HCT116 (cell line): ENCODE data around the gene EBLN2. TPM values are rescaled to one million over a fixed set of nuclear protein-coding genes. Genes with fewer than 3 reads are reported as not detected.

Source experiments
- ATAC-seq: fragments of 200-7000 bp; cut with Tn5 transposase; 2 replicates; pipeline ENCODE4 v1.9.1; 2020; ENCODE audit warnings: mild to moderate bottlenecking, moderate library complexity
- BruUV-seq: library from RNA; stranded (reverse); fragments of 400-500 nt; replicated peaks from 2 replicates; lab custom pipeline; 2021; lab: Mats Ljungman, UMichigan
- CTCF ChIA-PET: fragments of 300-600 bp; sonication (Branson Sonifier 250); formaldehyde crosslinking; loops from one replicate; lab custom pipeline; 2021; ENCODE audit warnings: antibody characterized with exemption; lab: Charles Lee
- POLR2A ChIA-PET: fragments of 300-600, 350-600 bp; sonication (Branson Sonifier 250); formaldehyde crosslinking; loops from one replicate; lab custom pipeline; 2021; ENCODE audit warnings: antibody characterized with exemption; lab: Charles Lee
- RAD21 ChIA-PET, 2 experiments: fragments of 300-600 bp; sonication (Branson Sonifier 250); formaldehyde crosslinking; loops; one replicate each; lab custom pipeline; 2023; ENCODE audit warnings: low total read pairs in 2 of 2; ENCODE audit not compliant: uncharacterized antibody in 2 of 2, unreplicated experiment in 2 of 2, low non-redundant PET in 1 of 2; lab: Charles Lee
- DNase-seq: peaks from one replicate; pipeline ENCODE4 v3.0.0-alpha.2; 2010; ENCODE audit warnings: low read depth, low spot score
- H2AFZ ChIP-seq: fragments of 200-600 bp; shearing (Covaris generic), sonication (generic); 2 replicates; pipeline ENCODE4 v1.6.1; 2017; ENCODE audit warnings: low read depth, mixed run types, mixed read lengths, antibody characterized with exemption, low read length; ENCODE audit not compliant: poor library complexity, severe bottlenecking
- H3K27ac ChIP-seq: 2 replicates; pipeline ENCODE4 v1.5.1; 2012; ENCODE audit warnings: low read depth, low read length
- H3K27me3 ChIP-seq: fragments of 200-600 bp; sonication (generic); 2 replicates; pipeline ENCODE4 v1.6.1; 2016; ENCODE audit warnings: mixed run types, low read length, mixed read lengths; ENCODE audit not compliant: insufficient read depth
- H3K36me3 ChIP-seq, 2 experiments: fragments of 200-500 bp in 1 of 2; fragments of 200-600 bp in 1 of 2; sonication (Bioruptor generic) in 1 of 2; sonication (generic) in 1 of 2; 2 replicates each; pipeline versions ENCODE4 v1.5.1 to v1.6.1; 2014 to 2016; ENCODE audit warnings: low read length in 2 of 2, inconsistent platforms in 1 of 2, mixed read lengths in 1 of 2, mixed run types in 1 of 2; ENCODE audit not compliant: insufficient read depth in 2 of 2, control insufficient read depth in 1 of 2
- H3K4me1 ChIP-seq, 2 experiments: fragments of 200-600 bp in 1 of 2; sonication (generic) in 1 of 2; 2 replicates each; pipeline versions ENCODE4 v1.5.1 to v1.6.1; 2012 to 2017; ENCODE audit warnings: low read length in 2 of 2, inconsistent platforms in 1 of 2, mild to moderate bottlenecking in 1 of 2, mixed read lengths in 1 of 2, mixed run types in 1 of 2, moderate library complexity in 1 of 2; ENCODE audit not compliant: insufficient read depth in 2 of 2, control insufficient read depth in 1 of 2
- H3K4me2 ChIP-seq: fragments of 200-600 bp; sonication (generic); 2 replicates; pipeline ENCODE4 v1.6.1; 2017; ENCODE audit warnings: mixed run types, low read length, mixed read lengths
- H3K4me3 ChIP-seq, 2 experiments: fragments of 200-600 bp in 1 of 2; sonication (generic) in 1 of 2; replicated peaks in 1 of 2; 2 replicates each; pipeline ENCODE4 v1.5.1; 2011 to 2016; ENCODE audit warnings: low read length in 2 of 2, control low read depth in 1 of 2, low read depth in 1 of 2, mild to moderate bottlenecking in 1 of 2, mixed read lengths in 1 of 2, mixed run types in 1 of 2
- H3K79me2 ChIP-seq: fragments of 200-600 bp; sonication (generic); 2 replicates; pipeline ENCODE4 v1.6.1; 2017; ENCODE audit warnings: mild to moderate bottlenecking, mixed run types, low read length, moderate library complexity, mixed read lengths; ENCODE audit not compliant: insufficient read depth
- H3K9ac ChIP-seq: fragments of 200-600 bp; sonication (generic); 2 replicates; pipeline ENCODE4 v1.6.1; 2016; ENCODE audit warnings: low read length, mixed read lengths
- H3K9me2 ChIP-seq: fragments of 200-600 bp; sonication (generic), shearing (Covaris generic); 2 replicates; pipeline ENCODE4 v1.6.1; 2017; ENCODE audit warnings: mixed run types, mild to moderate bottlenecking, moderate library complexity; ENCODE audit not compliant: insufficient read depth
- H3K9me3 ChIP-seq, 2 experiments: fragments of 200-500 bp in 1 of 2; fragments of 200-600 bp in 1 of 2; sonication (Bioruptor generic) in 1 of 2; sonication (generic) in 1 of 2; 2 replicates each; pipeline ENCODE4 v1.6.1; 2014 to 2017; ENCODE audit warnings: low read length in 2 of 2, mixed read lengths in 2 of 2, inconsistent platforms in 1 of 2, low read depth in 1 of 2, mild to moderate bottlenecking in 1 of 2, mixed run types in 1 of 2, moderate library complexity in 1 of 2; ENCODE audit not compliant: control insufficient read depth in 1 of 2, insufficient read depth in 1 of 2
- H4K20me1 ChIP-seq: fragments of 200-600 bp; sonication (generic), shearing (Covaris generic); 2 replicates; pipeline ENCODE4 v1.6.1; 2017; ENCODE audit warnings: mixed run types, mild to moderate bottlenecking, moderate library complexity; ENCODE audit not compliant: insufficient read depth
- CBX3 ChIP-seq: IDR thresholded peaks from 2 replicates; pipeline ENCODE4 v1.6.1; 2012; ENCODE audit warnings: low read depth
- EGR1 ChIP-seq: IDR thresholded peaks from 2 replicates; pipeline ENCODE4 v1.6.1; 2012; ENCODE audit warnings: low read depth
- ELF1 ChIP-seq: IDR thresholded peaks from 2 replicates; pipeline ENCODE4 v1.6.1; 2012; ENCODE audit warnings: low read depth, borderline replicate concordance
- EZH2 ChIP-seq: fragments of 200-600 bp; sonication (generic); IDR thresholded peaks from 2 replicates; pipeline ENCODE4 v1.6.1; 2017; ENCODE audit warnings: antibody characterized with exemption, mixed run types
- EZH2phosphoT487 ChIP-seq: fragments of 200-600 bp; IDR thresholded peaks from 2 replicates; pipeline ENCODE4 v1.6.1; 2018; ENCODE audit warnings: antibody characterized with exemption, borderline replicate concordance
- FOSL1 ChIP-seq: IDR thresholded peaks from 2 replicates; pipeline ENCODE4 v1.6.1; 2012; ENCODE audit warnings: low read depth
- JUND ChIP-seq: IDR thresholded peaks from 2 replicates; pipeline ENCODE4 v1.6.1; 2012
- POLR2A ChIP-seq: IDR thresholded peaks from 2 replicates; pipeline ENCODE4 v1.7.0; 2011; ENCODE audit warnings: borderline replicate concordance; ENCODE audit not compliant: insufficient read depth, insufficient read length; ENCODE audit errors: extremely low read depth
- POLR2AphosphoS5 ChIP-seq: IDR thresholded peaks from 2 replicates; pipeline ENCODE4 v1.6.1; 2011; ENCODE audit warnings: mild to moderate bottlenecking, low read depth, low read length, moderate library complexity
- RAD21 ChIP-seq: IDR thresholded peaks from 2 replicates; pipeline ENCODE4 v1.6.1; 2012; ENCODE audit warnings: low read depth, mild to moderate bottlenecking
- SP1 ChIP-seq: IDR thresholded peaks from 2 replicates; pipeline ENCODE4 v1.6.1; 2012; ENCODE audit warnings: low read depth
- SRF ChIP-seq: IDR thresholded peaks from 2 replicates; pipeline ENCODE4 v1.6.1; 2012; ENCODE audit warnings: low read depth
- ZFX ChIP-seq: fragments of 450-650 bp; IDR thresholded peaks from 2 replicates; pipeline ENCODE4 v1.6.1; 2017
- ZNF274 ChIP-seq: fragments of 200-500 bp; sonication (Bioruptor generic); IDR thresholded peaks from 2 replicates; pipeline ENCODE4 v1.6.1; 2014; ENCODE audit warnings: mild to moderate bottlenecking, low read depth, low read length, inconsistent platforms
- intact Hi-C: fragments of 100-400 bp; cut with micrococcal nuclease; formaldehyde crosslinking; loops from 2 replicates; pipeline ENCODE4 v1.10.0; 2022
- total RNA-seq: library from RNA; stranded (reverse); gene quantifications from one replicate; pipeline ENCODE4 v1.2.1, GENCODE V29; 2021; ENCODE audit not compliant: unreplicated experiment
- TF ChIP-seq, protein P1 (sequence below): IDR thresholded peaks from 2 replicates; pipeline ENCODE4 v1.6.1; 2012; ENCODE audit warnings: low read depth

Gene EBLN2
- total RNA-seq, 1 experiment from 2014 or later = 5.1 TPM

GRCh38 chr3:73098026-73098425, 36.6 kb downstream of the EBLN2 start:
- no TSS peak for BruUV-seq
- H3K9me3 ChIP-seq = no peaks in the 10 kb centered on the region
- no peak overlapping the region for H3K4me2 ChIP-seq
- no peaks in the 10 kb centered on the region for H3K27me3 ChIP-seq
- H3K9me2 ChIP-seq = no peaks in the 10 kb centered on the region
- H2AFZ ChIP-seq = no peak overlapping the region
- DNase-seq (no peak), ATAC-seq (no peak)
- H3K36me3 ChIP-seq = no peaks in the 10 kb centered on the region
- H3K4me1 ChIP-seq = peaks cover 8 to 17% of the 10 kb centered on the region in 2 experiments
- intact Hi-C loops = no loop called here
- TF ChIP-seq RAD21 (no peak), EZH2 (no peak), ZFX (no peak), CBX3 (no peak), POLR2A (no peak), SRF (no peak), ZNF274 (no peak), POLR2AphosphoS5 (no peak), EGR1 (no peak), ELF1 (no peak), JUND (no peak), FOSL1 (no peak), EZH2phosphoT487 (no peak), SP1 (no peak)
- TF ChIP-seq, protein P1, sequence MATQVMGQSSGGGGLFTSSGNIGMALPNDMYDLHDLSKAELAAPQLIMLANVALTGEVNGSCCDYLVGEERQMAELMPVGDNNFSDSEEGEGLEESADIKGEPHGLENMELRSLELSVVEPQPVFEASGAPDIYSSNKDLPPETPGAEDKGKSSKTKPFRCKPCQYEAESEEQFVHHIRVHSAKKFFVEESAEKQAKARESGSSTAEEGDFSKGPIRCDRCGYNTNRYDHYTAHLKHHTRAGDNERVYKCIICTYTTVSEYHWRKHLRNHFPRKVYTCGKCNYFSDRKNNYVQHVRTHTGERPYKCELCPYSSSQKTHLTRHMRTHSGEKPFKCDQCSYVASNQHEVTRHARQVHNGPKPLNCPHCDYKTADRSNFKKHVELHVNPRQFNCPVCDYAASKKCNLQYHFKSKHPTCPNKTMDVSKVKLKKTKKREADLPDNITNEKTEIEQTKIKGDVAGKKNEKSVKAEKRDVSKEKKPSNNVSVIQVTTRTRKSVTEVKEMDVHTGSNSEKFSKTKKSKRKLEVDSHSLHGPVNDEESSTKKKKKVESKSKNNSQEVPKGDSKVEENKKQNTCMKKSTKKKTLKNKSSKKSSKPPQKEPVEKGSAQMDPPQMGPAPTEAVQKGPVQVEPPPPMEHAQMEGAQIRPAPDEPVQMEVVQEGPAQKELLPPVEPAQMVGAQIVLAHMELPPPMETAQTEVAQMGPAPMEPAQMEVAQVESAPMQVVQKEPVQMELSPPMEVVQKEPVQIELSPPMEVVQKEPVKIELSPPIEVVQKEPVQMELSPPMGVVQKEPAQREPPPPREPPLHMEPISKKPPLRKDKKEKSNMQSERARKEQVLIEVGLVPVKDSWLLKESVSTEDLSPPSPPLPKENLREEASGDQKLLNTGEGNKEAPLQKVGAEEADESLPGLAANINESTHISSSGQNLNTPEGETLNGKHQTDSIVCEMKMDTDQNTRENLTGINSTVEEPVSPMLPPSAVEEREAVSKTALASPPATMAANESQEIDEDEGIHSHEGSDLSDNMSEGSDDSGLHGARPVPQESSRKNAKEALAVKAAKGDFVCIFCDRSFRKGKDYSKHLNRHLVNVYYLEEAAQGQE = no peak
- ChIA-PET POLR2A (no interaction called here), CTCF (no interaction called here), RAD21 (no interaction called here)
- H3K27ac ChIP-seq = no peak overlapping the region
- no peaks in the 10 kb centered on the region for H4K20me1 ChIP-seq
- H3K79me2 ChIP-seq = no peaks in the 10 kb centered on the region
- no peak overlapping the region for H3K9ac ChIP-seq
- H3K4me3 ChIP-seq = no peak overlapping the region
